Lung (tissue), 12 donors: ENCODE measurements around the gene ABLIM2. TPM values are rescaled to one million over a fixed set of nuclear protein-coding genes. Genes with fewer than 3 reads are reported as not detected.
A peak's percentile ranks its signal among the peaks of the same experiment; 100 is the strongest.

Experiments
- ATAC-seq: fragments of 200-7000 bp; cut with Tn5 transposase; one replicate; pipeline ENCODE4 v1.9.1; 2020; ENCODE audit warnings: moderate number of reproducible peaks; ENCODE audit not compliant: insufficient read depth, low FRiP score
- DNase-seq, 3 donors: peaks; one replicate each; pipeline ENCODE4 v3.0.0-alpha.2; 2013 to 2017
- H3K27ac ChIP-seq, 2 donors: one replicate each; pipeline ENCODE4 v1.5.1; 2013; ENCODE audit warnings: mild to moderate bottlenecking in 2 of 2, moderate library complexity in 2 of 2, control low read depth in 1 of 2, inconsistent platforms in 1 of 2, low read depth in 1 of 2, low read length in 1 of 2
- H3K27me3 ChIP-seq, 3 donors: one replicate each; pipeline ENCODE4 v1.5.1; 2013; ENCODE audit warnings: low read length in 2 of 3; ENCODE audit not compliant: control insufficient read depth in 3 of 3, insufficient read depth in 3 of 3
- H3K36me3 ChIP-seq, 4 donors: one replicate each; pipeline ENCODE4 v1.5.1; 2013; ENCODE audit warnings: low read length in 4 of 4, mild to moderate bottlenecking in 1 of 4, moderate library complexity in 1 of 4; ENCODE audit not compliant: control insufficient read depth in 4 of 4, insufficient read depth in 4 of 4
- H3K4me1 ChIP-seq, 5 donors: one replicate each; pipeline ENCODE4 v1.5.1; 2013; ENCODE audit warnings: low read length in 5 of 5, mild to moderate bottlenecking in 2 of 5, moderate library complexity in 1 of 5; ENCODE audit not compliant: control insufficient read depth in 5 of 5, insufficient read depth in 5 of 5
- H3K4me3 ChIP-seq: one replicate; pipeline ENCODE4 v1.5.1; 2013; ENCODE audit warnings: mild to moderate bottlenecking, control low read depth, moderate library complexity
- H3K9ac ChIP-seq, 2 donors: one replicate each; pipeline ENCODE4 v1.5.1; 2013; ENCODE audit warnings: low read length in 2 of 2, control low read depth in 1 of 2; ENCODE audit not compliant: insufficient read depth in 1 of 2
- H3K9me3 ChIP-seq, 4 donors: one replicate each; pipeline ENCODE4 v1.5.1; 2013; ENCODE audit warnings: low read length in 3 of 4, mild to moderate bottlenecking in 1 of 4, moderate library complexity in 1 of 4; ENCODE audit not compliant: control insufficient read depth in 4 of 4, insufficient read depth in 3 of 4
- CTCF ChIP-seq: IDR thresholded peaks from 2 replicates; pipeline ENCODE4 v1.5.1; 2012; ENCODE audit warnings: mild to moderate bottlenecking; ENCODE audit errors: control extremely low read depth, extremely low read depth
- WGBS, 2 donors: extraction: QIAGEN DNeasy Blood & Tissue Kit; methylation state at CpG; one replicate each; pipeline ENCODE4 v1.1.7; 2013; 5-methylcytosine and 5-hydroxymethylcytosine counted together
- polyA plus RNA-seq, 2 donors: library from polyadenylated mRNA; stranded (reverse); fragments of 200-250 nt; gene quantifications; one replicate each; pipeline ENCODE4 v1.2.1, GENCODE V29; 2013
- total RNA-seq, 2 donors: library from RNA; depleted of rRNA in 1 of 2; stranded (reverse); fragments of >200 nt in 1 of 2; gene quantifications; one replicate each; pipeline ENCODE4 v1.2.1, GENCODE V29; 2014 to 2021
- donor health status: control.
- donor health status: control.
- donor health status: Bipolar disorder and iron deficiency.
- donor health status: healthy.
- donor health status: DM: yes; HTN: yes; CAD: no.

Gene ABLIM2
- total and polyA plus RNA-seq, 4 donors = 1.7 to 10.9 (median 5.2) TPM

- Histone ChIP-seq H3K36me3 (no peaks in the 10 kb centered on the region), H3K9ac (no peak overlapping the region), H3K27ac (no peak overlapping the region), H3K27me3 (peaks cover 0 to 3% (median 0%) of the 10 kb centered on the region in 3 donors), H3K4me3 (no peak overlapping the region), H3K9me3 (no peaks in the 10 kb centered on the region), H3K4me1 (peaks cover 0 to 27% (median 6%) of the 10 kb centered on the region in 5 donors)
- DNase-seq (no peak), ATAC-seq (no peak)
- 95 to 97% methylated on average over 13 of the region's 13 CpGs for WGBS, 2 donors
- no peak for TF ChIP-seq CTCF
Observed at GRCh38 chr4:8148159-8148558, 10.5 kb downstream of the ABLIM2 start.

- Histone ChIP-seq H3K27me3 (peaks cover 0 to 3% (median 0%) of the 10 kb centered on the region in 3 donors), H3K4me3 (no peak overlapping the region), H3K9ac (no peak overlapping the region), H3K36me3 (no peaks in the 10 kb centered on the region), H3K27ac (no peak overlapping the region), H3K4me1 (peaks cover 0 to 27% (median 6%) of the 10 kb centered on the region in 5 donors), H3K9me3 (no peaks in the 10 kb centered on the region)
- no peak for DNase-seq
- TF ChIP-seq CTCF = no peak
- WGBS, 2 donors = 70% methylated on average over 19 of the region's 19 CpGs
- no peak for ATAC-seq
Observed at GRCh38 chr4:8147231-8147970, 11.2 kb downstream of the ABLIM2 start.

GRCh38 chr4:8146157-8146556, 12.5 kb downstream of the ABLIM2 start:
- DNase-seq (peak in 1 of 3 donors; percentile 17), ATAC-seq (no peak)
- 74 to 75% methylated on average over 9 of the region's 9 CpGs for WGBS, 2 donors
- Histone ChIP-seq H3K27me3 (peaks cover 0 to 3% (median 0%) of the 10 kb centered on the region in 3 donors), H3K36me3 (no peaks in the 10 kb centered on the region), H3K4me3 (no peak overlapping the region), H3K9ac (no peak overlapping the region), H3K27ac (no peak overlapping the region), H3K4me1 (peaks cover 0 to 27% (median 6%) of the 10 kb centered on the region in 5 donors), H3K9me3 (no peaks in the 10 kb centered on the region)
- TF ChIP-seq CTCF = no peak
